ENCODE results near the gene SYT7. TPM values are rescaled to one million over a fixed set of nuclear protein-coding genes. Genes with fewer than 3 reads are reported as not detected.

SYT7 gene
- total RNA-seq, 6 experiments from 2014 or later, result 13.1 to 70.8 (median 31.6) TPM

DNA sequence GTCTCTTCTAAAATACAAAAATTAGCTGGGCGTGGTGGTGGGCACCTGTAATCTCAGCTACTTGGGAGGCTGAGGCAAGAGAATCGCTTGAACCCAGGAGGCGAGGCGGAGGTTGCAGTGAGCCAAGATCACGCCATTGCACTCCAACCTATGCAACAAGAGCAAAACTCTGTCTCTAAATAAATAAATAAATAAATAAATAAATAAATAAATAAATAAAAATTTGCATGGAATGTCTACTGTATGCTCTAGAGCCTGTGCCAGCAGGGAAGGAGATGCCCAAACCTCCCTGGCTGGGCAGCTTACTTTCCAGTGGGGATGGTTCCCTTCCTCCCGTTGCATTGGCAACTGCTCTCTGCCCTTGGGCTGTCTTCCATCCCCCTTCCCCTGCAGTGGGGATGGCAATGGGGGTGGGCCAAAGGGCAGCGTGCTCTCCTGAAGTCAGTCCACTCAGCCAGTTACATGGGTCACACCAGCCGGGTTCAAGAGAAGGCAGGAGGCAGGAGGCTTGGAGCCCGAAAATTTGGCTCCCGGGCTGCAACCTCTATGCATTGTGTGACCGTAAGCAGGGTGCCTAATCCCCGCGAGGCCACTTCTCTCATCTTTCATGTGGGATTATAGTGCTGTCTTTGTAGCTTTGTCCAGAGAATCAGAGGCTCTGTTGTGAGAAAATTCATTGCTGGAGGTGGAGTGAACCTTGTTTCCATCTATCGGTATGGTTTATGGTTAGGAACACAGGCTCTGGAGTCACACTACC is 73.7 kb downstream of the SYT7 start:
- TF ChIP-seq CTCF (IDR thresholded peaks at IDR 0.05) (no peak), POLR2A (IDR thresholded peaks at IDR 0.05) (no peak)
- Histone ChIP-seq H3K9me3 (no peaks in the 10 kb centered on the region), H3K36me3 (no peaks in the 10 kb centered on the region), H3K27ac (no peak overlapping the region), H3K27me3 (no peaks in the 10 kb centered on the region), H3K4me3 (no peak overlapping the region), H3K4me1 (peaks cover 0 to 9% (median 0%) of the 10 kb centered on the region in 4 donors)
- ATAC-seq (no peak), DNase-seq (no peak)
- intact Hi-C loops (cut with DNase I), result no loop called here
- WGBS (ENCODE audit: insufficient coverage, low coverage, low lambda C conversion rate, missing lambda C conversion rate), result 75% methylated on average over 6 of the region's 14 CpGs

DNA sequence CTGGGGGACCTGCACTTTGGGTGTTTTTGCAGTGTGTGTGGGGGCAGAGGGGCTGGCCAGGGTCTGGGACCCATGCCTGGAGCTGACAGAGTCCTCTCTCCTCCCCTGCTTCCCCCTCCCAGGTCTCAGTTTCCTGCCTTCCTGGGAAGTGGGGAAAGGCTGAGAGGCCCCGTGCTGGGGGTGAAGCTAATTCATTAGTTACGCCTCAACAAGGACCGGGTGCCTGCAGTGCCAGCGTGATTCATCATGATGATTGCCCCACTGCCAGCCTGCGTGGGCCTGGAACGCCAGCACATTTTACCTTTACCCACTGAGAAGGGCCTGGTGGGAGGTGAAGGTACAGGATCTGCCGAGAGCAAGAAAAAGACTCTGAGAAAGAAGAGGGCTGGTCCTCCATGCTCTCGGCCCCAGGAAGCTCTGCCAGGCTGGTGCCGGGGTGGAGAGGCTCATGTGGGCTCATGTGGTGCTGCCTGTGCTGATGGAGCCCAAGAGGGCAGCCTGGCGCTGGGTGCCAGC is 75.2 kb downstream of the SYT7 start:
- Histone ChIP-seq H3K4me1 (peaks cover 0 to 9% (median 0%) of the 10 kb centered on the region in 4 donors), H3K4me3 (no peak overlapping the region), H3K9me3 (no peaks in the 10 kb centered on the region), H3K36me3 (no peaks in the 10 kb centered on the region), H3K27me3 (no peaks in the 10 kb centered on the region), H3K27ac (no peak overlapping the region)
- ATAC-seq (no peak), DNase-seq (no peak)
- TF ChIP-seq POLR2A (IDR thresholded peaks at IDR 0.05), result no peak
- no peak for TF ChIP-seq CTCF (IDR thresholded peaks at IDR 0.05)
- 79% methylated on average over 6 of the region's 10 CpGs for WGBS (ENCODE audit: insufficient coverage, low coverage, low lambda C conversion rate, missing lambda C conversion rate)
- intact Hi-C loops (cut with DNase I), result no loop called here

DNA sequence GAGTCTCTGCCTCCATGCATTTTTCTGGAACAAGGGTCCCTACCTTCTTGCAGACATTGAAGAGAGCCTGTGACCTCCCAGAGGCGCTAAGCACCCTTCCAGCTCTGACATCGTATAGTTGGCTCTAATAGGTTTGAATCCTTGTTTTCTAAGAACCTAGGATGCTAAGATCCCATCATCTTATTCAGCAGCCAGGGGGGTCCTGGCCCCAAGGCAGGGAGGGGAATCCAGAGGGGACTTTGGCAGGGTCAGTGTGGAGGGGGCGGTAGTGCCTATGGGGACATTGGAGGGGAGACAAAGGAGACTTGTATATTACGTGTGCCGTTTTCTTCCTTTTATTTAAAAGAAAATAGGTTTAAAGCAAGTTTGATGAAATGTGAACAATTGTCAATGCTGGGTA is 75.8 kb downstream of the SYT7 start:
- 94% methylated on average over 5 of the region's 5 CpGs for WGBS (ENCODE audit: insufficient coverage, low coverage, low lambda C conversion rate, missing lambda C conversion rate)
- intact Hi-C loops (cut with DNase I), result no loop called here
- DNase-seq, result no peak

DNA sequence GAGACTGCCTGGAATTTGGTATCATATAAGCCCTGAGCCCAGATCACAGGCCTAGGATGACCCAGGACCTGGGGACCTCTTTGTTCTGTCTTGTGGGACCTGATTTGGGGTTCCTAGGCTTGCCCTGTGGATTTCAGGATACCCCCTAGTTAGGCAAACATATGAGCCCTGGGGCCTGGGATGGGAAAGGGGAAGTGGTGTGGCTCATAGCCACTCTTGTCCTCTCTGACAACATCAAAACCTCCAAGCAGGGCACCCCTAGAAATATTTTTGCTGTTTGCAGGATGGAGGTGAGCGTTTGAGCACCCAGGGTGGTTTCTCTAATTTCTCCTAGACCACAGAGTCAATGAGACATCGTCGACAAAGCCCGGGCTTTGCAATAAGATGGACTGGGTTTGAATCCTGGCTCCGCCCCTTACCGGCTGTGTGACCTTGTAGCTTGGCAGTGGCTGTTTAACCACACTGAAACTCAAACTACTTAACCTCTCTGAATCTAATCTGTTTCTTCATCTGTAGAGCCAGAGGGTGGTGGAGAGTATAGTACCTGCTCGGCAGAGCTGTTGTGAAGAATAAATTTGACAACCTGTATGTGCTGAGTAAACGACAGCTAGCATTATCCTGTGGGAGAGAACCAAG is 77.6 kb downstream of the SYT7 start:
- DNase-seq, result no peak
- ATAC-seq, result no peak

More for the DNA sequence above, 75.8 kb downstream of the SYT7 start:
- Histone ChIP-seq H3K4me3 (no peak overlapping the region), H3K4me1 (peaks cover 0 to 9% (median 0%) of the 10 kb centered on the region in 4 donors), H3K27ac (no peak overlapping the region), H3K36me3 (no peaks in the 10 kb centered on the region), H3K9me3 (no peaks in the 10 kb centered on the region), H3K27me3 (no peaks in the 10 kb centered on the region)
- TF ChIP-seq POLR2A (IDR thresholded peaks at IDR 0.05) (no peak), CTCF (IDR thresholded peaks at IDR 0.05) (no peak)
- no peak for ATAC-seq

More for the DNA sequence above, 77.6 kb downstream of the SYT7 start:
- no peak overlapping the region for H3K4me3 ChIP-seq
- no peaks in the 10 kb centered on the region for H3K27me3 ChIP-seq
- TF ChIP-seq POLR2A (IDR thresholded peaks at IDR 0.05) (no peak), CTCF (IDR thresholded peaks at IDR 0.05) (no peak)
- no peak overlapping the region for H3K27ac ChIP-seq
- no peaks in the 10 kb centered on the region for H3K4me1 ChIP-seq
- no peaks in the 10 kb centered on the region for H3K9me3 ChIP-seq
- WGBS (ENCODE audit: insufficient coverage, low coverage, low lambda C conversion rate, missing lambda C conversion rate), result 49% methylated on average over 5 of the region's 8 CpGs
- no peaks in the 10 kb centered on the region for H3K36me3 ChIP-seq
- intact Hi-C loops (cut with DNase I), result no loop called here
